HG02571 (cell line): ENCODE results near the gene MROH8.
"Not testable (repeated sequence)": the region's sequence is repeated elsewhere in the genome, so short reads cannot be mapped to it uniquely, and the experiment has no call there.

Source experiments
- ATAC-seq: cut with Tn5 transposase; IDR thresholded peaks from one replicate; pipeline ENCODE4 v1.9.1; 2021; ENCODE audit warnings: mild to moderate bottlenecking, moderate library complexity; ENCODE audit not compliant: unreplicated experiment

Gene MROH8

GRCh38 chr20:37155987-37156386 is 23.4 kb downstream of the MROH8 start:
- ATAC-seq: no peak

- no peak for ATAC-seq
Observed at GRCh38 chr20:37154684-37155298, 24.6 kb downstream of the MROH8 start.

GRCh38 chr20:37152284-37152683 is 27.1 kb downstream of the MROH8 start:
- ATAC-seq: no peak

GRCh38 chr20:37151529-37151928 is 27.8 kb downstream of the MROH8 start:
- no peak for ATAC-seq

GRCh38 chr20:37150864-37151263 is 28.5 kb downstream of the MROH8 start:
- not testable (repeated sequence) for ATAC-seq

- no peak for ATAC-seq
Observed at GRCh38 chr20:37147250-37147649, 32.1 kb downstream of the MROH8 start.

GRCh38 chr20:37144856-37145404 is 34.4 kb downstream of the MROH8 start:
- ATAC-seq: no peak

- no peak for ATAC-seq
Observed at GRCh38 chr20:37142708-37143107, 36.6 kb downstream of the MROH8 start.

GRCh38 chr20:37137547-37137946 is 41.8 kb downstream of the MROH8 start:
- no peak for ATAC-seq

GRCh38 chr20:37133952-37134351 is 45.4 kb downstream of the MROH8 start:
- no peak for ATAC-seq

GRCh38 chr20:37131486-37131885 is 47.9 kb downstream of the MROH8 start:
- ATAC-seq: no peak

- ATAC-seq: no peak
Observed at GRCh38 chr20:37128803-37129202, 50.5 kb downstream of the MROH8 start.

- ATAC-seq: not testable (repeated sequence)
Observed at GRCh38 chr20:37126290-37126689, 53.1 kb downstream of the MROH8 start.

- ATAC-seq: no peak
Observed at GRCh38 chr20:37123441-37123840, 55.9 kb downstream of the MROH8 start.

GRCh38 chr20:37120497-37120896 is 58.9 kb downstream of the MROH8 start:
- ATAC-seq: no peak

- ATAC-seq: no peak
Observed at GRCh38 chr20:37119356-37120036, 59.9 kb downstream of the MROH8 start.

- ATAC-seq: no peak
Observed at GRCh38 chr20:37114012-37114411, 65.3 kb downstream of the MROH8 start.

- no peak for ATAC-seq
Observed at GRCh38 chr20:37111926-37112455, 67.4 kb downstream of the MROH8 start.

- no peak for ATAC-seq
Observed at GRCh38 chr20:37108676-37109075, 70.7 kb downstream of the MROH8 start.

GRCh38 chr20:37102571-37102970 is 76.8 kb downstream of the MROH8 start:
- no peak for ATAC-seq

- no peak for ATAC-seq
Observed at GRCh38 chr20:37096415-37097041, 82.8 kb downstream of the MROH8 start.
